ENCODE results near the gene FGFRL1. TPM values are rescaled to one million over a fixed set of nuclear protein-coding genes. Genes with fewer than 3 reads are reported as not detected.
A peak's percentile ranks its signal among the peaks of the same experiment; 100 is the strongest.

FGFRL1 gene
- total RNA-seq, 1 donor from 2014 or later = 16.9 TPM

DNA sequence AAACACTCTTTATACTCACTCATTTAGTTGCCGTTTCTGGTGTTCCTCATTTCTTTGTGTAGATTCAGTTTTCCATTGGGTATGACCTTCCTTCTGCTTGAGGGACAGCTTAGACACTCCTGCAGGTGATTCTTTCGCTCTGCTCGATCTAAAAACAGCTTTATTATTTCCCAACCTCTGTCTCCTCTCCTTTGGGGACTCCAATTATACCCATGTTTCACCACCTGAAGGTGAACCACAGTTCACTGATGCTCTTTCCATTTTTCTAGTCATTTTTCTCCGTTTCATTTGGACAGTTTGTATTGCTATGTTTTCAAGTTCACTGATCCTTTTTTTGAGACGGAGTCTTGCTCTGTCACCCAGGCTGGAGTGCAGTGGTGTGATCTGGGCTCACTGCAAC, 4.6 kb upstream of the FGFRL1 start:
- no peak for DNase-seq (ENCODE audit: low read depth in 2 of 2)

DNA sequence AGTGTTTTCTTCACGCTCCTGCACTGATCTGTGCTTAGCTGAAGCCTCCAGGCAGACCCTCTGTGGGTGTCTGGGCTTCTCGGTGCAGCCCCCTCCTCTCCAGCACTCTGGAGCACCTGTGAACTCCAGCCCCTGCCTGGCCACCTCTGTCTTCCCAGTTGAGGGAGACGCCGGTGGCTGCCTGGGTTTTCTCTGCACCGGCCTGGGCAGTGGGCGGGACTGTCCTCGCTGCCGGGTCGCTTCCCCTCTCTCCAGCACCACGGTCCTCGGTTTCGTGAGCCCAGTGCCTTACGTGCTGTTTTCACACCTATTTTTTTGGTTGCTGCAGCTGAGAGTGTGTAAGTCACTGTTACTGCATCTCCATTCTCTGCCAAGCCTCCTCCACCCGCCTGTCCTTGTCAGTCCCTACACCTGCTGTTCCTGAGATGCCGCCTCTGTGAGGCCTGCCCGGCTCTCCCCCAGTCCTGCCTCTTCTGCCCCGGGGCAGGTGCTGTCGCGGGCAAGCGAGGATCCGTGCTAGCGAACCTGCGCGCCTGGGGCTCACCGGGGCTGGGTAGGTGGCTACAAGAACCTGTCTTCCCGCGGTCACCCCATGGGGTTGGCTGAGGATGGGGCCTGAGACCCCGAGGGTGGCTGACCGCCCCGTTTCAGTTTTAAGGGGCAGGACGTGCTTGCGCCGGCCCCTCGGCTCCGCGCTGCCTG, 2.4 kb upstream of the FGFRL1 start:
- DNase-seq (ENCODE audit: low read depth in 2 of 2) = peak in 1 of 2 donors; percentile 16

DNA sequence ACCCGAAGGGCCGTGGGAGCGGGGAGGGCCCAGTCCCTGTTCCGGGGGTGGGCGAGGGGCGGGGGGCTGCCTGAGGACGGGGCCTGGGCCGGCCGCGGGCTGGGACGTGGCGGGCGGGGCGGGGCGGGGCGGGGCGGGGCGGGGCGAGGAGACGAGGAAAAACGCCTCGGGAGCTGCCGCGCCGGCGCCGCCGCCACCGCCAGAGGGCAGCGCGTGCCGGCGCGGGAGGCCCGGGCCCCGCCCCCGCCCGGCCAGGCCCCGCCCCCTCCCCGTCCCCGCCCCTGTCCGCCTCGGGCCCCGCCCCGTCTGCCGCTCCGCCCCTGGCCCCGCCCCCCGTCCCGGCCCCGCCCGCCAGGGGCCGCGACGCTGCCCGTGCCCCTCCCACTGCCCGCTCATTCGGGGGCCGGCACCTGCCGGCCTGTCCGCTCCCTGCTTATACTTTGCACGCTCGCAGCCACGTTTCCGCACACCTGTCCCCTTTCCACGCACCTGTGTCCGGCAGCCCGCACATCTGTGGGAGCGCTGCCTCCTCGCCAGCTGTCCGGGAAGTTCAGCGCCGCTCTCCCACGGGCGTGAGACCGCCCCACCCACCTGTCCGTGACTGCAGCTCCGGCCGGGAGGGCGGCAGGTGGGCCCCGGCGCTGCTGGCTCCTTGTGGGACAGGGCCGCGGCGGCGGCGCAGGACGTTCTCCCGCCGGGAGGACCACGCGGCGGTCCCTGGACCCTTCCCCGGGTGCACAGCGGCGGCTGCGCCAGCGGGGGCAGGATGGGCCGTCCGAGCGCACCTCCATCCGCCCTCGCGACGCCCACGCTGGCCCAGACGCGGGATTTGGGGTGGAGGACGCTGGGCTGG, 1.7 kb upstream of the FGFRL1 start:
- peak; percentile 59 to 75 for DNase-seq (ENCODE audit: low read depth in 2 of 2)

DNA sequence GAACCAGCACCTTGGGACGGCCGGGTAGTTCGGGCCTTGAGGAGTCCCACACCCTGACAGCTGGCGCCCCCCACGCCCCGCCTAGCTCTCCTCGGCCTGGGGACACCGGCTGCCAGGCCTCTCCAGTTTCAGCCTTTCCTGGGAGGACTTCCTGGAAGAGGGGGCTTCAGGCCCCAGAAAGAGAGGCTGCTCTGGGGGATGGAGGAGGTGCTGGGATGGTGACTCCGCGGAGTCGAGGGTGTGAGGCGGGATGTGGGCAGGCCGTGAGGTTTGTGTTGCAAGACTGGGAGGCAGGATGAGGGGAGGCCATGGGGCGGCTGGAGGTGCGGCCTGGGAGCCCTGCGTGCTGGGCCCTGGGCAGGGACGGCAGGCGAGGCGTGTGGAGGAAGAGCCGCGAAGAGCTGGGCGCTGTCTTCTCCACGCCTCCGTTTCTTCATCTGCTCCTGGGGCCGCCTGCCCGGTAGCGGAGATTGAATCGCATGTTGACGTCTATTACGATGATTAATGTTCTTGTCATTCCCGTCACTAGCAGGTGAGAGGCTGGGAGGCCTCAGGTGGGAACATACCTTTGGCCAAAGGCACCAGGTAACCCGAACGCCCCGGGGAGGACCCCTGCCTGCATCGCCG, 918 bp upstream of the FGFRL1 start:
- DNase-seq (ENCODE audit: low read depth in 2 of 2) = peak; percentile 35 to 54

DNA sequence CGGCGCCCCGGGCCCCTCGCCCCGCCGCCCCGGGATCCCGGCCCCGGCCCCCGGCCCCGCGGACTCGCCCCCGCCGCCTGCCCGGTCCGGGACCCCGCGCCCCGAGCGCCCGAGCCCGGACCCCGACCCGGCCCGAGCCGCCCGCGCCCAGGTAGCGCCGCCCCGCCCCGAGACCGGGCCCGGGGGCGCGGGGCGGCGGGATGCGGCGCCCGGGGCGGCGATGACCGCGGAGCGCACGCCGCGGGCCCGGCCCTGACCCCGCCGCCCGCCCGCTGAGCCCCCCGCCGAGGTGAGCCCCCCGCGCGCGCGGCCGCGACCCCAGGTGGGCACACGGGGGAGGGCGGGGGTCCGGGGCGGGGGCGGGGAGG, 224 bp downstream of the FGFRL1 start:
- DNase-seq (ENCODE audit: low read depth in 2 of 2) = no peak

DNA sequence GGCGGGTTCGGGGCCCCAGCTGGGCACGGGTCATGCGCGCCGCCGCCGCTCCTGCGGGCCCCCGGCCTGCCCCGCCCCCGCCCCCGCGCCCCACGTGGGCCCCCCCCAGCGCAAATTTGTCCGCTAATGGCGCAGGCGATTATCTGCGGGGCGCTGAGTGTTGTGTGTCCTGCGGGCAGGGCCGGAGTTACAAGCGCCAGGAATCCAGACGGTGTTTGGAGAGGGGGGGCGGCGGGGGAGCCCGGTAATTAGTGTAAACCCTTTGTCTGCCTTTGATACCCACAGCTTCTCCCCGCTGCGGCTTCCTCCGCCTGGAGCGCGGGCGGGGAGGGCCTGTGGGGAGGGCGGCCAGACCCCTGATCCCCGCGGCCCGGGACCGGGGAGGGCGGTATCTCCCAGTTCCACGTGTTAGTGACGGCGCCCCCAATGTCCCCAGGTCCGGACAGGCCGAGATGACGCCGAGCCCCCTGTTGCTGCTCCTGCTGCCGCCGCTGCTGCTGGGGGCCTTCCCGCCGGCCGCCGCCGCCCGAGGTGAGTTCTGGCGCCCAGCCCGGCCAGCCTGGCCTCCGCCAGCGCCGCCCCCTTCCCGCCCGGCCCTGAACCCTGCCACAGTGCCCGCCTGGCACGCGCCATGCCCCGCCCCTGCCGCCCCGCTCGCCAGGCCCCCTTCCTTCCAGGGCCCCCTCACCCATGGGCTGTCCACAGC, 761 bp downstream of the FGFRL1 start:
- peak; percentile 30 to 66 for DNase-seq (ENCODE audit: low read depth in 2 of 2)

DNA sequence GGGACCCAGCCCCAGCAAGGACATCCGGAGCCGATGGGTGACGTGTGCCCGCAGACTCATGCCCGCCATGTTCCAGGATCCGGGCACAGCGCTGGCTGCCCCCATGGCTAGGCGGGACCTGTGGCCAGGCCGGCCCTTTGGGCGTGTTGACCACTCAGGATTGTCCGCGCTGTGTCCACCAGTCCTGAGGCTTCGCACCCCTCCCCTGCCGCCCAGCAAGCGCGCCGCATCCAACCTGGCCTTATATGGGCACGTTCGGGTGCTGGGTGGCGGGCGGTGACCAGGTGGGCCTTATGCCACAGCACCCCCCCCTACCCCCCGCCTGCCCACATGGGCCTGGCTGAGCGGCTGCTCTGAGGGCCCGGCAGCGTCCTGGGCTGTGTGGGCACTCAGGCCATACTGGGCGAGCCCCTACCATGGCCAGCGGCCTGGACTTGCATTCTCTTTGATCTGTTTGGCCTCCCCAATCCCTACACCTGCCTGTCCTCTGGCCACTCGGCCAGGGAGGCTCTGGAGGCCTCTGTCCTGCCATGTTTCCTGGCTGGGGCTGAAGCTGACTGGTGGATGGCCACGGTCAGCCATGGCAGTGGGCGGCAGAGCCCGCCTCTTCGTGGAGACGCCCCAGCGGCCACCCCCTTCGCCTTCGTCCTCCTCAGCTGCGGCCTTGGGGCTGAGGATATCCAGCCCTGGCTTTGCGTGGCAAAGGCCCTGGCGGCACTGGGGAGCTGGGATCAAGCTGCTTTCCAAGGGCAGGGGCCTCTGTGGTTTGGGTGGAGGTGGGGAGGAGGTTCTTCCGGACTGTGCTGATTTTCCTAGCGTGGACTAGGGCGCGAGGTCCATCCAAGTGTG, 2.0 kb downstream of the FGFRL1 start:
- DNase-seq (ENCODE audit: low read depth in 2 of 2) = no peak

DNA sequence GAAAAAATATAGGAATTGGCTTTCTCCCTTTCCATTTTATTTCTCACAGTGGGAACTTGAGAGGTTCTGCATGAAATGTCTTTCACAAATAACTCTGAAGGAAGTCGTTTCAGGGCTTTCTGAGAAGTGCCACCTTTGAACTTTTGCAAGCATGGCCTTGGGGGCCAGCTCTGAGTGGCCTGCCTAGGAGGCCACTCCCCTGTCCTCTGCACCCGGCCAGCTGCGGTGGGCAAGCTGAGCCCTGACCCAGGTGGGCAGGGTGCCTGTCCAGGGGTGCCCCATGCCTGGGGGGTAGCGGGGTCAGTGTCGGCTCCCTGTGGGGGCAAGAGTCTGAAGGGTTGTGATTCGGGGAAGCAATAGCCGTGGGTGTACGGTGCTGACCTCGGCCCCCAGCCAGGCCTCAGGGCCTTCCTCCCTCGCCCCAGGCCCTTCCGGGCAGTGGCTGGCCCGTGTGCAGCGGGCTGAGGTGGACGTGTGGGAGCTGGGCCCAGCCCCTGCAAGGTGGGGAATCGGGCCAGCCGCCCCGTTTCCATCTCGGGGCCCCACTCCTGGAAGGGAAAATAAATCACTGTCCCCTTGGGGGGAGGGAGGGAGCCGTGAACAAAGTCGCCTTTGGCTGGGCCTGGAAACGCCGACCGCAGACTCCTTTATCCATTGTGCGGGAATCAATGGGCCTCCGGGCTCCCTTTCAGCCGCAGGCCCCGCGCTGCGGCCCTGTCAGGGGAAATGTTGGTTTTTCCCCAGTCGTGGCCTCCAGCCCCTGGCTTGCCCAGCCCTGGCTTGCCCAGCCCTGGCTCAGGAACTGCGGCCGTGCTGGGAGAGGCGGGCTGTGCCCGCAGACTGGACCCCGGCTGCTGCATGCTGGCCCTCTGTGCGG, 3.1 kb downstream of the FGFRL1 start:
- DNase-seq (ENCODE audit: low read depth in 2 of 2) = no peak

DNA sequence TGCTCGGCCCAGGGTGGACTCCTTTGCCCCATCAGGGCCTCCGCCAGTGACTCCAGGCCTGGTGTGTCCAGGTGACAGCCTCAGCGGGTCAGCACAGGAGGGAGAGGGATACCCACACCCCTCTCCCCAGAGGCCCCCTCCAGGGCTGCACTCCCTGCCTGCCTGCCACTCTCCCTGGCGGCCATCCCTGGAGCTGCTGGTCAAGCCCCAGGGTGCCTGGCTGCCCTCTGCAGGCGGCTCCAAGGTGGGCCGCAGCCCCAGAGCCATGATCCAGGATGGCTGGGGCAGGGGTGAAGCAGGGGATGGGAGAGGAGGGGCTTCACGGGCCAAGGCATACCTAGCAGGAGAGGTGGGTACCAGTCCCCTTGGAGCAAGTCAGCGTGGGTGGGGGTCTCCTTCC, 3.8 kb downstream of the FGFRL1 start:
- no peak for DNase-seq (ENCODE audit: low read depth in 2 of 2)

DNA sequence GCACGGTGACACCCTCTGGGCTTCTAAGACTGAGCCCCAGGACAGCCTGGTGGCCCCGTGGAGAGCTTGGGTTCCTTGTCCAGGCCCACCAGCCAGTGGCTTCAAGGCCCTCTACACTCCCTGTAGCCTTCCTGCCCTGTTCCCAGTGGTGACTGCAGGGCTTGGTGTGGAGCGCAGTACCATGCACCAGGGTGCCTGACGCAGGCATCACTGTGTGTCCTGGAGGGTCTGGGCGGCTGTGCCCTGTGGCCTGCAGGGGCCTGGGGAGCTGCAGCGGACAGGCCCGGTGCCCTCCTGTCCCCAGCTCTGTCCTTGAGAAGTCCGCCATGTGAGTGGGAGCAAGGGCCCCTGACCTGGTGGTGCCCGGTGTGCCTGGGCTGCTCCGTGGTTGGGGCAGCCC, 4.3 kb downstream of the FGFRL1 start:
- no peak for DNase-seq (ENCODE audit: low read depth in 2 of 2)

DNA sequence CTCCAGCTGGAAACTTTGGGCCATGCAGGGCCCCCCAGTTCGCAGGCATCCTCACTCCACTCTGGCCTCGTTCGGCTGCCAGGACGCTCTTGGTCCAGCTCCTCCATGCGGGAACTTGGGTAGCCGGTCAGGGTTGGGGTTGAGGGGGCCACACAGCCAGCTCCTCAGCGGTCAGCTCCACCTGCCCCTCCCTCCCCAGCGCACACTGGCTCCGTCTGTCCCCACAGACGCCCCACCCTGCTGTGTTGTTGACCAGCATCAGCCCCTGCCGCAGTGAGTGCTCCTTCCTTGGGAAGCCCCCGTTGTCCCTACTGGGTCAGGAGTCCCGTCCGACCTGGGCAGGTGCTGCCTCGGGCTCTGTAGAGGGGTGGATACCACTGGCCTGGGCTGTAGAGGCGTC, 5.8 kb downstream of the FGFRL1 start:
- no peak for DNase-seq (ENCODE audit: low read depth in 2 of 2)

DNA sequence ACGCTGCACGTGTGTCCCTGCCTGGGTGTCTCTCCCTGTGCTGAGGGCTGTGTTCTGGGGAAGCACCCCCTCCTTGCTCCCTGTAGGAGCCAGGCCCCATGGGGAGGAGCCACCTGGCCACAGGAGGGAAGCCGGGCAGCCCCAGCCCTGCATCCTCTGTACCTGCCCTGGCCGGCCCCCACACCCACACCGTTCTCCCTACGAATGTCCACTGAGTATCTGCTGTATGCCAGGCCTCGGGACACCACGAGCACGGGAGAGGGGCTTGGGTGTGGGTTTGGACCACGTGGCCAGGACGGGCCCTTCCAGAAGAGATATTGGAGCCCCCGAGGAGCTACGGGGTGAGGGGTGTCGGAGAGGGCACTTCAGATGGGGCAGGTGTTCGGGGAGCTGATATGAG, 6.3 kb downstream of the FGFRL1 start:
- no peak for DNase-seq (ENCODE audit: low read depth in 2 of 2)

DNA sequence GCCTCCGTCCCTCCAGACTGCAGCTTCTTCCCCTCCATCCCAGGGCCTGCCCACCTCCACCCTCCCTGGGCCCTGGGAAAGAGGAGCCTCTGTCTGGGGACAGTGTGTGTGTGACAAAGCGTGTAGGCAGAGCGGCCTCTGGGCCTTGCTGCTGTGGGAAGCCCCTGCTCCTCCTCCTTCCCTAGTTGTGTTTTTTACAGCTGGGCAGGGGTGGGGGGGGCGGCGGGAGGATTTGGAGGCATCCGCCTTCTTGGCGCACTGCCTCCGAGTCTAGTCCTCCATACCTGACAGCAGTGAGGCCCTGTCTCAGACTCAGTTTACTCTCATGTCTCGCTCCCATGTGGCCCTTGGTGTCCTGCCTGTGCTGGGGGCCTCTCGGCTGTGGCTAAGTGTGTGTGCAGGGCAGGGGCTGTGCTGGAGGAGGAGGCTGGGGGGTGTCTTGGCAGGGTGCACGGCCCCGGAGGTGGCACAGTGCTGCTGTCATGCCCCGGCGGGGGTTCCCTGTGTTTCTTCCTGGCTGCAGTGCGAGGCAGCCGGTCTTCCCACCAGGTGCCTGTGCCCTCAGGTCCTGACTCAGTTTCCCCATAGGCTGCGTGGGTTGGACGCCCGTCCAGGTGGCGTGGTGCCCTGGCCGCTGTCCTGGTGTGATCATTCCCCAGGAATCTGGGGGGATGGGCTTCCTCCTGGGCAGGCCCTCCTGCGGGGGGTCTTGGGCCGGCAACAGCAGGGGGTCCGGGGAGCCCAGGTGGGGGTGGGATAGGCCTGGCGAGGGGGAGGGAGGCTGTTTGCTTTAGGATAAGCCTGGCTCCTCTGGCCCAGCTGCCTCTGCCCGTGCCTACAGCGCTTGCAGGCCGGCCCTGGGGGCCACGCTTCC, 7.0 kb downstream of the FGFRL1 start:
- DNase-seq (ENCODE audit: low read depth in 2 of 2) = no peak

DNA sequence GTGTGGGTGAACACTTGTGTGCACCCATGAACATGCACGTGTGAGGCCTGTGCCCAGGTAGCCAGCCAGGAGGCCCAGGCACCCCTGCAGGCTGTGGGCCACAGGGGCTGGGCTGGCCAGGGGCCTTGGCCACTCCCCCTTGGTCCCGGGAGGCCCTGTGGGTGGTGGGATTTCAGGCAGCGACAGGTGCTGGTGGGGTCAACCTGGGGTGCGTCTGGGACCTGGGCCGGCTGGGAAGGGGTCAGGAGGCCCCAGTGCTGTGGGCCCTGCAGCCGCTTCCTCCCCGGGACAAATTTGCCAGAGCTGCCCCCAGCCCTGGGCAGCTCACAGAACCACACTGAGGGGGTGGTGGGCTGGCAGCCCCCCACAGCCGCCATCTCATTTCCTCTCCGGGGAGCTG, 7.9 kb downstream of the FGFRL1 start:
- no peak for DNase-seq (ENCODE audit: low read depth in 2 of 2)

DNA sequence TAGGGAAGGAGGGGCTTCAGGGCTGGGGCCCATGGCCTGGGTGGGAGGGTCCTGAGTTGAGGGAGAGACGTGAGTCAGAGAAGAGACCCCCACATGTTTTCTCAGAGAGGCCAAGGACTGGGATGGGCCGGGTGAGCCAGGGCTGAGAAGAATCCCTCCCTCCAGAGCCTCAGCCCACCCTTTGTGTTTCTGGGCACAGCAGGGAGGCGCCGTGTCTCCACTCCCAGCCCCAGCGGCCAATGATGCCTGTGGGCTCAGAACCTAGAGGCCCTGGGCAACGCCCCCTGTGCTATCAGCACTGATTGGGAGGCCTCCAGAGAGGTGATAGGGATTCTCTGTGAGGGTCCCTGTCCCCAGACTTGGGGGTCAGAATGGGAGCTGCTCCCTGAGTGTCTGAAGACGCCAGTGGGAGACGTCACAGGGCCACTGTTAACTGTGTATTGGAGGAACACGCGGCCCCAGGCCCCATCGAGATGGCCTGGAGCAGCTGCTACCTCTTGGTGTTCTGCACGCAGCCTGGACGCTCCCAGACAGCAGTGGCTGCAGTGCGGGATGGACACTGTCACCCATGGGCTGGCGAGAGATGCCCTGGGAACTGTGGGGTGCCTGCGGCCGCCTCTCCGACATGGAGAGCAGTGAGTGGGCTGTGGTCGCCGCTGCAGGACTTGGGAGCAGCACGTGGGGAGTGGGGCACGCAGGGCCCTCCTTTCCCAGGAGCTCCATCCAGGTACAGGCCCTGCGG, 8.5 kb downstream of the FGFRL1 start:
- no peak for DNase-seq (ENCODE audit: low read depth in 2 of 2)

DNA sequence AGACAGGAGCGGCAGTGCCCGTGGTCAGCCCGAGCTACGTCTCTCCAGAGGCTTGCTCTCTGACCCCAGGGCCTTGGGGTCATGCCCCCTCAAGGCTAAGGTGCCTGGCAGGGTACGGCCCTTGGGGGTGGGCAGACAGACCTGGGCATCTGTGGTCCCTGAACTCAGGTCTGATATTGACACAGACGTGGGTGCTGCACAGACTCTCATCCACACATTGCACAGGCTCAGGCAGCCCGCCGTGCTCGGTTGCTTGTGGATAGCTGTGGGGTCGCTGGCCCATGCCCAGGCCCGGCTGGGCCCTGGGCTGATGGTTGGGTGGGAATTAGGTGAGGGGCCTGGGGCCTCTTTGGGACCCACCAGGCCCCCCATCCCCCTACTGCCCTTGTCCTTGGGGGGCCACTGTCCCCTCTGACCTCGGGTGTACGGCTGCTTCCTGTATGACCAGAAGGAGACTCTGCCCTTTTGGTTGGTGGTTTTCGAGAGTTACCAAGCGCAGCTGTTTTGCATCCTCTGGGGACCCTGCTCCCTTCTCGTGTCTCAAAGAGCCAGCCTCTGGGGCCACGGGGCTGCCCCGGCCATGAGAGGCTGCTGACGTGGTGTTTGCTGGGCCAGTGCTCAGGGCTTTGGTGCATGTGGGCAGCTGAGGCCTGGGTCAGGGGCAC, 10.1 kb downstream of the FGFRL1 start:
- DNase-seq (ENCODE audit: low read depth in 2 of 2) = no peak

DNA sequence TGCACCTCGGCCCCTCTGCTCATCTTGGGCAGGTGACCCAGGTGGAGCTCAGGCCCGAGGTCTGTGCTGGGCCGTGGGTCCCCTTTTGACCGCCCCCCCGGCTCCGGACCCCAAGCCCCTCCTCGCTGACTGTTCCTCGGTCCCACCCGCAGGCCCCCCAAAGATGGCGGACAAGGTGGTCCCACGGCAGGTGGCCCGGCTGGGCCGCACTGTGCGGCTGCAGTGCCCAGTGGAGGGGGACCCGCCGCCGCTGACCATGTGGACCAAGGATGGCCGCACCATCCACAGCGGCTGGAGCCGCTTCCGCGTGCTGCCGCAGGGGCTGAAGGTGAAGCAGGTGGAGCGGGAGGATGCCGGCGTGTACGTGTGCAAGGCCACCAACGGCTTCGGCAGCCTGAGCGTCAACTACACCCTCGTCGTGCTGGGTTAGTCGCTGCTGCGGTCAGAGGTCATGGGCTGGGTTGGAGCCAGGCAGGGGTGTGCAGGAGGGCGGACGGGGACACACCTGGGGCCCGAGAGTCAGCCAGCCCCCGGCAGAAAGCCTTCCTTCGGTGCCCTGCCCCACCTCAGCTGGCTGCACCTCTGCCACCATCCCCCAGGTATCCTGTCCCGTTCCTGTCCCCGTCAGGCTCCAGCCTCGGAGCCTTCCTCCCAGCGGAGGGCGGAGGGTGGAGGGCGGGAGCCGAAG, 10.8 kb downstream of the FGFRL1 start:
- no peak for DNase-seq (ENCODE audit: low read depth in 2 of 2)

Measured in lung microvascular endothelial cell (primary cell).